ENCODE data around the gene MARCHF4. TPM values are rescaled to one million over a fixed set of nuclear protein-coding genes. Genes with fewer than 3 reads are reported as not detected.

MARCHF4 gene
- total RNA-seq, 1 experiment from 2014 or later: 6.1 TPM

GRCh38 chr2:216399621-216400020 is 27.3 kb upstream of the MARCHF4 start:
- TF ChIP-seq EZH2 (IDR thresholded peaks at IDR 0.05; ENCODE audit: borderline replicate concordance, low read depth, low read length, poor library complexity, severe bottlenecking) (no peak), CTCF (conservative IDR thresholded peaks at IDR 0.05; ENCODE audit: low read depth, low read length) (no peak)
- Histone ChIP-seq H3K4me1 (ENCODE audit: insufficient read depth, low read length, poor library complexity, severe bottlenecking) (no peaks in the 10 kb centered on the region), H3K4me3 (ENCODE audit: low read depth, low read length, poor library complexity, severe bottlenecking) (no peak overlapping the region), H3K27me3 (replicated peaks; ENCODE audit: insufficient read depth, low read depth, low read length, poor library complexity) (no peaks in the 10 kb centered on the region), H3K36me3 (ENCODE audit: insufficient read depth, low read length, poor library complexity, severe bottlenecking) (no peaks in the 10 kb centered on the region), H3K27ac (ENCODE audit: low read depth, low read length, poor library complexity, severe bottlenecking) (no peak overlapping the region), H3K9me3 (ENCODE audit: low read depth, low read length, poor library complexity, severe bottlenecking) (no peaks in the 10 kb centered on the region)
- POLR2A ChIA-PET (ENCODE audit: low non-redundant PET): no interaction called here
- CTCF ChIA-PET: no interaction called here
- BruUV-seq (replicated peaks): no TSS peak
- DNase-seq (ENCODE audit: low spot score): no peak
- intact Hi-C loops (cut with micrococcal nuclease; ENCODE audit: unreplicated experiment): loop anchor here (10.0 kb wide), 1 partner anchor 245 kb away; no protein-coding TSS in a partner anchor

- intact Hi-C loops (cut with micrococcal nuclease; ENCODE audit: unreplicated experiment): no loop called here
- POLR2A ChIA-PET (ENCODE audit: low non-redundant PET): no interaction called here
- Histone ChIP-seq H3K4me3 (ENCODE audit: low read depth, low read length, poor library complexity, severe bottlenecking) (no peak overlapping the region), H3K36me3 (ENCODE audit: insufficient read depth, low read length, poor library complexity, severe bottlenecking) (no peaks in the 10 kb centered on the region), H3K27ac (ENCODE audit: low read depth, low read length, poor library complexity, severe bottlenecking) (no peak overlapping the region), H3K4me1 (ENCODE audit: insufficient read depth, low read length, poor library complexity, severe bottlenecking) (no peaks in the 10 kb centered on the region), H3K27me3 (replicated peaks; ENCODE audit: insufficient read depth, low read depth, low read length, poor library complexity) (no peaks in the 10 kb centered on the region), H3K9me3 (ENCODE audit: low read depth, low read length, poor library complexity, severe bottlenecking) (no peaks in the 10 kb centered on the region)
- TF ChIP-seq CTCF (conservative IDR thresholded peaks at IDR 0.05; ENCODE audit: low read depth, low read length): no peak
- TF ChIP-seq EZH2 (IDR thresholded peaks at IDR 0.05; ENCODE audit: borderline replicate concordance, low read depth, low read length, poor library complexity, severe bottlenecking): no peak
- CTCF ChIA-PET: no interaction called here
- DNase-seq (ENCODE audit: low spot score): no peak
- no TSS peak for BruUV-seq (replicated peaks)
Measured at GRCh38 chr2:216394881-216395280, 22.6 kb upstream of the MARCHF4 start.

- ChIA-PET CTCF (no interaction called here), POLR2A (ENCODE audit: low non-redundant PET) (interaction anchor here (0.7 kb wide), 1 partner anchor 864 kb away, joined by 14 read pairs; no protein-coding TSS in a partner anchor)
- no peak overlapping the region for H3K27ac ChIP-seq (ENCODE audit: low read depth, low read length, poor library complexity, severe bottlenecking)
- no peaks in the 10 kb centered on the region for H3K4me1 ChIP-seq (ENCODE audit: insufficient read depth, low read length, poor library complexity, severe bottlenecking)
- no peak overlapping the region for H3K4me3 ChIP-seq (ENCODE audit: low read depth, low read length, poor library complexity, severe bottlenecking)
- H3K9me3 ChIP-seq (ENCODE audit: low read depth, low read length, poor library complexity, severe bottlenecking): no peaks in the 10 kb centered on the region
- DNase-seq (ENCODE audit: low spot score): no peak
- BruUV-seq (replicated peaks): no TSS peak
- no peaks in the 10 kb centered on the region for H3K27me3 ChIP-seq (replicated peaks; ENCODE audit: insufficient read depth, low read depth, low read length, poor library complexity)
- no peak for TF ChIP-seq EZH2 (IDR thresholded peaks at IDR 0.05; ENCODE audit: borderline replicate concordance, low read depth, low read length, poor library complexity, severe bottlenecking)
- no peak for TF ChIP-seq CTCF (conservative IDR thresholded peaks at IDR 0.05; ENCODE audit: low read depth, low read length)
- intact Hi-C loops (cut with micrococcal nuclease; ENCODE audit: unreplicated experiment): no loop called here
- H3K36me3 ChIP-seq (ENCODE audit: insufficient read depth, low read length, poor library complexity, severe bottlenecking): no peaks in the 10 kb centered on the region
Measured at GRCh38 chr2:216392945-216393840, 20.9 kb upstream of the MARCHF4 start.
